ENCODE results near the gene NF1.
"Not testable (repeated sequence)": the region's sequence is repeated elsewhere in the genome, so short reads cannot be mapped to it uniquely, and the experiment has no call there.

The NF1 gene

GRCh38 chr17:31079731-31080130, 15.0 kb upstream of the NF1 start:
- no peak for DNase-seq

DNA sequence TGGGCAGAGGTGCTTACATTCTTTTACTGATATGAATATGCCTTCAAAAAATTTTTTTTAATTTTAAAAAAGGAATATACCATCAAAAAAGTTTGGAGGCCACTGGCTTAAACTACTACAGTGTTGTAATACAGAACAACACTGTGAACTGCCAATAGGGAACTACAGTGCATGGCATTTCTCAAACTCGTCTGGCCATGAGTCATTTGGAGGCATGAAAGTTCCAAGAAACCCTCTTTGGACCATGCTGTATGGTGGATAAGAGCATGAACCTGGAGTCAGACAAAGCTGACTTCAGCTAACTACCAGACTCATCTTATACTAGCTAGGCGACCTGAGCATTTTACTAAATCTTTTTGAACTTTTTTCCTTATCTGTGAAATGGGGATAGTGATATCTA, 9.2 kb upstream of the NF1 start:
- DNase-seq: no peak

DNA sequence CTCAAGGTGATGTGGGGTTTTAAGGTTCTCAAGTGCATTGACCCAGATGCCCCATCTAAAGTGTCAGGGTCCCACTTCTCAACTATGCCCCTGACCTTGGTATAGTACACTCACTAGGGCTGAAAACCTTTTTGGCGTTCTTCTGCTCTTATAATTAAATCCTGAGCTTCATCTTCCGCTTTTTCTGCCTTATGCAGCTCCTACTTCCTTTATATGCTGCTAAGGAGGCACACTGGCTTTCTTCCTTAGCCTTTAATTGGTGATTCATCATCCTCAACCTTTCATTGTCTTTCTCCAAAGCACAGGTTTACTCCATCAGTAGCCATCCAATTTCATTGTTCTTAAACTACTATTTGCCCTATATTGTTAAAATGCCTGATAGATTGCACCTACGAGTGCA, 5.3 kb upstream of the NF1 start:
- DNase-seq: no peak

- not testable (repeated sequence) for DNase-seq
Observed at GRCh38 chr17:31090650-31091049, 4.1 kb upstream of the NF1 start.

DNA sequence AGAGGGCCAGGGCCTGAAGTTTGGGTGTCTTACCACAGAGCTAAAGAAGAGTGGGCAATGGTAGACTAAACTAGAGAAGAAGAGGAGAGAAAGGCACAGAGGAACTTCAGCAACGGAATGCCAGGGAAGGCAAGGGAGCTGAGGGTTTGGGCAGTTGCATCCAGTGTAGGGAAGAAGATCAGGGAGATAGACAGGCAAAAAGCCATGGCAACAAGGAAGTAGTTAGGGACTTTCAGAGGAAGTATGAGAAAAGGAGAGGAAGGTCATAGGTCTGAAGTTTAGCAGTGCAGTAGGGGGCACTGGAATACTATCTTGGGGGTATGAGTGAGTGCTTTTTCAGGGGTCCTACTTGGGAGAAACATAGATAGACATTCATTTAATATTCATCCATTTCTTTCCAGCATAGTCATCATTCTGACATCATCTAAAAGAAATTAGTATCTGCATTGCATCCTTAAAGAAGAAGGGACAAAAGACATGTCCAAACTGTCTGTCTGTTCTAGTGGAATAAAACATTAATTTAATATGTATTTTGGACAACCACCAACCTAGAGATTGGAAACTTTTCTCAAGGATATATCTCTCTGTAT, 2.2 kb upstream of the NF1 start:
- DNase-seq: no peak

DNA sequence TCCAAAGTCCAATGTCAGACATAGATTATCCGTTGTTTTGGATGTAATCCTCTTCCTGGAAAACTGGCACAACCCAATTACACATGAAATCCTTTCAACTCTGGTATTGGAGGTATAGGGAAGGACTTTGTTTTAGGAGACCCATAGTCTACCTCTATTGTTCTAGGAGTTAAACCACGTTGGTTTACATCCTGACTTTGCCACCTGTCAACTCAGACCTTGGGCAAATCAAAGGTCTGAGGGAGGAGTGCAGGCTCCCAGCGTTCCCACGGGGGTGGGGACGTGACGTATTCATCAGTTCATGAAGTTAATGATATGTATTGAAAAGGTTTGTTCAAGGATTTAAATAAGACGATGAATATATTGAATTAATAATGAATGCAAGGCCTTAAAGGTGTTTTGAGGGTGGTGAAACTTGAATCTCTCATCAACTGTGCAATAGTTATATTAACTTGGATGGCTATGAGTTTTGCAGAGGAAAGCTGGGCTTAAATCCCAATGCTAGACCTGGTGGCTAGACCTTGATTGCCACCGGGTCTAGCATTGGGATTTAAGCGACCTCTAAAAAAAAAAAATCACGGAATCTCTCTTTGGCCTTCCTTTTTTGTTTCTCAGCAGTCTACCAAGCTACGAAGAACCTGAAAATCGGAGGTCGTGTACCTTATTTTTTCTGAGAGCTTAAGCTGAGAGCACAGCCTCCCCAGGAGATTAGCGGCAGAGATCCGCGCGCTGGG, 744 bp upstream of the NF1 start:
- no peak for DNase-seq

DNA sequence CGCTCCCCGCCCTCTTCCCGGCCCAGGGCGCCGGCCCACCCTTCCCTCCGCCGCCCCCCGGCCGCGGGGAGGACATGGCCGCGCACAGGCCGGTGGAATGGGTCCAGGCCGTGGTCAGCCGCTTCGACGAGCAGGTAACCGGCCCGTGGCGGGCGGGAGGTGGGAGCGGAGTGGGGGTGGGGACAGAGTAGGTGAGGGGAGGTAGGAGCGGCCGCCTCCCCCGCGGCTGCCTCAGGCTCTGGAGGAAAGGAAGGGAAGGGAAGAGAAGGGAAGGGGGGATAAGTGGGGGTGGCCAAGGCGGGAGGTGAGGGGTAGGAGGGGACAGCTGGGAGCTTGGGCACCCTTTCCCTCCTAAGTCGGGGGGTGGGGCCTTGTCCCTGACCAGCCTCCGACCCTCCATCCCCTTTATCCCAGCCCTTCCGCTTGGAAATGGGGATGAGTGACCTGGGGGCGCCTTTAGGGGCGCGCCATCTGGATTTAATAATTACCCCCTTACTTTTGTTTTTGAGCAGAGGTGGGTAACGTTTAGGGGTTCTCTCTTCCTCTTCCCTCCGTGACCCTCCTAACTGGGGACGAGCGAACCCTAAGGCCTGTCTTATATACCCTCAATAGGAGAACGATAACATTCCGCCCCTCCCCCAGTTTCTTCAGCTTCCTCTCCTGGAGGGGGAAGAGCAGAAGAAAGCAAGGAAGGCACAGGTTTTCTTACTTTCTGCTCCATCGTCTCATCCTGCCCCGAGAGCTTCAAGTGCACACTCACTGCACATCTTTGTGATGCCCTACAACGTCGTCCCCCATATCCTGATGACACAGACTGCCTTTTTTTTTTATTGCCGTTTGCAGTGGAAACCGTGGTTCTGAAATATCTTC, 694 bp downstream of the NF1 start:
- DNase-seq: peak; percentile 41

DNA sequence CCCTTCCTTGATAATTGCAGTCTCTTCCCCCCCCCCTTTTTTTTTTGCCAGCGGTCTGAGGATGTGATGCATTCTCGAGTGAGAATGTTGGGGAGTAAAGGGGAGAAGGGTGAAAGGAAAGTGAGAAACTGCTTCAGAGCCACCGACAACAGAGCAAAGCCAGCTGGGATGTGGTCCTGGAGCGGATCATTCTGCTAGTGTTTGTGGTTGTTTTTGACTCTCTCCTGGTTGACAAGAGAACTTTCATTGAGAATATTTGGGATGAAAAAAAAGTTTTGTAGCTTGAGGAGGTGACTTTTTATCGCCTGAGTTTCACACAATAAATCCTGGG, 1.3 kb downstream of the NF1 start:
- DNase-seq: no peak

DNA sequence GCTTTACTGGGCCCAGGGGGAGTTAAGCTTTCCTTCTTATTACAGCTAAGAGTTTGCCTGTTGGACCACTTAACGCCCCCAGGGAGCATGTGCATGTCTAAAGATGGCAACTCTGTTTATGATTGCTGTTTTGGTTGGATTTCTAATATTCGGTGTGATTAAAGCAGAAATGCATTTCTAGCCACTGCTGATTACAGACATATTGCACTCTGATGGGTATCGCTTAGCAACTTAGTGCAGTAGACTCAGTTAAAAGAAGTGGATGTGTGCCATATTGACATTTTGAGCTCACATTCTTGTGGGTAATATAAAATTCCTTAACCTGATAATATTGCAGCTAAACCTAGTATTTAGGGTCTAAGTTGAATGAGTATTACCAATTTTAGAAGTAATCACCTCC, 4.2 kb downstream of the NF1 start:
- DNase-seq: no peak

- no peak for DNase-seq
Observed at GRCh38 chr17:31100840-31101459, 6.2 kb downstream of the NF1 start.

GRCh38 chr17:31101943-31102342, 7.2 kb downstream of the NF1 start:
- DNase-seq: no peak

GRCh38 chr17:31105991-31106390, 11.2 kb downstream of the NF1 start:
- no peak for DNase-seq

DNA sequence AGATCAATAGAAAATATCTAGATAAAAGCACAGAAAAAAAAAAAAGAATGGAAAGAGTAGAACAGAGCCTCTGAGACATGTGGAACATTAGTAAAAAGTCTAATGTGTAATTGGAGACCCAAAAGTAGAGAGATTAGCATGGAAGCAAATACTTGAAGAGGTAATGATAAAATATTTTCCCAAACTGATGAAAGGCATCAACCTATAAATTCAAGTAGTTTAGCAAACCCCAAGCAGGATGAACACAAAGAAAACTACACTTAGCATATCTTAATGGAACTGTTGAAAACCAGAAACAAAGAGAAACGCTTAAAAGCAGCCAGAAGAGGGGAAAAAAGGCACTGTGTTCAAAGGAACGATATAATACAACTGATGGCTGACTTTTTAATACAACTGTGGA, 16.4 kb downstream of the NF1 start:
- no peak for DNase-seq

DNA sequence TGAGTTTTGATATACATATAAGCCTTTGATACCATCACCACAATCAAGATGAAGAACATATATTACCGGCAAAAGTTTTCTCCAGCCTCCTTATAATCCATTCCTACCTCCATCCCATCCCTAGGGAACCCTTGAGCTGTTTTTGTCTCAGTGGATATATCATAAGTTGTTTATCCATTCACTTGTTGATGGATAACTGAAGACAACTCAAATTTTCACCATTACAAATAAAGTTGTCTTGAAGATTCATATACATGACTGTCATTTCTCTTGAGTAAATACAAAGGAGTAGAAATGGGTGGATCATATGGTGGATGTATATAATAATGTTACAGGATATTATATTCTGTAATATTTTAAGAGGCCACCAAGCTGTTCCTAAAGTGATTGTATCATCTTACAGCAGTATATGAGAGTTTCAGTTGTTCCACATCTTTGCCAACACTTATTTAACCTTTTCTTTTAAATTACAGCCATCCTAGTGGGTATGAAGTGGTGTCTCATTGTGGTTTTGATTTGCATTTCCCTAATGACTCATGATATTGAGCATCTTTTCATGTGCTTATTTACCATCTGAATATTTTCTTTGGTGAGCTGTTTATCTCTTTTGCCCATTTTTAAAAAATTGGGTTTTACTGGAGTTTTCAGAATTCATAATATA, 17.4 kb downstream of the NF1 start:
- DNase-seq: no peak

GRCh38 chr17:31113368-31113767, 18.6 kb downstream of the NF1 start:
- not testable (repeated sequence) for DNase-seq

- no peak for DNase-seq
Observed at GRCh38 chr17:31113939-31114338, 19.2 kb downstream of the NF1 start.

DNA sequence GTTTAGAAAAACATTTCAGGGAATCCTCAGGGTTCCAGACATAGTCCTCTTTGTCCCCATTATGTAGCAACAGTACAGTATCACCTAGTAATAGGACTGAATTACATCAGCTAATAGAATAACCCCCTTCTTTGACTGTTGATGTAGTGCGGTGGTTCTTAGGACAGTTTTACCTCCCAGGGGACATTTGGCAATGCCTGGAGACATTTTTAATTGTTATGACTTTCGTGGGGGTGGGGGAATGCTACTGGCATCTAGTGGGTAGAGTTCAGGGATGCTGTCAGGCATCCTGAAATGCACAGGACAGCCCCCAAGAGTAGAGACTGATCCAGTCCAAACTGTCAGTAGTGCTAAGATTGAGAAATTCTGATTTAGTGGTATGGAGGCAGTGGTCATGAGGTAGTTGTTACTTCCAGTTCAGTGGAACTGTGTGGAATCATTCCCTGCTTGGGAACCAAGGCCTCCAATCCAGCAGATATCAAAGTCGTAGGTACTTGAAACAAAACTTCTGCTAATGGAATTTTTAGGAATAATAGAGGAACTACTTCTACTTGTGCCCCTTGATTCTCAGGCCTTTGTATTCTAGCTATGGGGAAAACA, 20.3 kb downstream of the NF1 start:
- no peak for DNase-seq

- no peak for DNase-seq
Observed at GRCh38 chr17:31116167-31116566, 21.4 kb downstream of the NF1 start.

GRCh38 chr17:31122746-31123145, 28.0 kb downstream of the NF1 start:
- DNase-seq: no peak

- DNase-seq: no peak
Observed at GRCh38 chr17:31126318-31126717, 31.5 kb downstream of the NF1 start.

- no peak for DNase-seq
Observed at GRCh38 chr17:31128241-31128640, 33.5 kb downstream of the NF1 start.

Data from NCI-H345 (cell line).